Stimulated activated naive CD8-positive, alpha-beta T cell treated with anti-CD3 and anti-CD28 coated beads, Interleukin-15, Interleukin-2, amounts not matched to agents 100 U/mL and 50 U/mL, for 24 hours (primary cell): Measurements from ENCODE around the gene WRNIP1.
"Not testable (repeated sequence)": the region's sequence is repeated elsewhere in the genome, so short reads cannot be mapped to it uniquely, and the experiment has no call there.

Experiments used
- ATAC-seq: fragments of 150-1000 bp; cut with Tn5 transposase; one replicate; pipeline ENCODE4 v1.10.0; 2021
- DNase-seq: peaks from one replicate; pipeline ENCODE4 v3.0.0; 2021

The WRNIP1 gene

GRCh38 chr6:2784930-2785329, 19.7 kb downstream of the WRNIP1 start:
- DNase-seq (no peak), ATAC-seq (no peak)

- ATAC-seq (no peak), DNase-seq (no peak)
Measured at GRCh38 chr6:2786269-2786668, 21.1 kb downstream of the WRNIP1 start.

- DNase-seq (peak; percentile 62), ATAC-seq (peak; percentile 69)
Measured at GRCh38 chr6:2790588-2791449, 25.6 kb downstream of the WRNIP1 start.

GRCh38 chr6:2791450-2791974, 26.3 kb downstream of the WRNIP1 start:
- no peak for DNase-seq
- no peak for ATAC-seq

- DNase-seq (no peak), ATAC-seq (no peak)
Measured at GRCh38 chr6:2792330-2793110, 27.3 kb downstream of the WRNIP1 start.

GRCh38 chr6:2793534-2794151, 28.4 kb downstream of the WRNIP1 start:
- DNase-seq (peak; percentile 32), ATAC-seq (peak; percentile 55)

- DNase-seq (no peak), ATAC-seq (peak; percentile 14)
Measured at GRCh38 chr6:2794171-2794730, 29.1 kb downstream of the WRNIP1 start.

GRCh38 chr6:2795162-2795561, 30.0 kb downstream of the WRNIP1 start:
- no peak for DNase-seq

GRCh38 chr6:2795956-2796355, 30.8 kb downstream of the WRNIP1 start:
- no peak for ATAC-seq
- DNase-seq: no peak

More at GRCh38 chr6:2795162-2795561, 30.0 kb downstream of the WRNIP1 start:
- no peak for ATAC-seq

GRCh38 chr6:2796861-2797260, 31.7 kb downstream of the WRNIP1 start:
- no peak for DNase-seq
- ATAC-seq: no peak

- DNase-seq (no peak), ATAC-seq (no peak)
Measured at GRCh38 chr6:2797564-2798031, 32.4 kb downstream of the WRNIP1 start.

GRCh38 chr6:2798586-2799134, 33.5 kb downstream of the WRNIP1 start:
- DNase-seq (no peak), ATAC-seq (no peak)

GRCh38 chr6:2799936-2800527, 34.8 kb downstream of the WRNIP1 start:
- ATAC-seq: peak; percentile 78
- no peak for DNase-seq

- DNase-seq: no peak
- ATAC-seq: no peak
Measured at GRCh38 chr6:2800552-2801316, 35.5 kb downstream of the WRNIP1 start.

GRCh38 chr6:2801687-2802086, 36.5 kb downstream of the WRNIP1 start:
- not testable (repeated sequence) for DNase-seq, ATAC-seq

- no peak for ATAC-seq
- no peak for DNase-seq
Measured at GRCh38 chr6:2802521-2803060, 37.4 kb downstream of the WRNIP1 start.

GRCh38 chr6:2803731-2804429, 38.7 kb downstream of the WRNIP1 start:
- no peak for DNase-seq
- no peak for ATAC-seq

GRCh38 chr6:2804516-2804915, 39.3 kb downstream of the WRNIP1 start:
- ATAC-seq: no peak
- no peak for DNase-seq

- ATAC-seq: no peak
- no peak for DNase-seq
Measured at GRCh38 chr6:2805031-2805430, 39.8 kb downstream of the WRNIP1 start.

GRCh38 chr6:2806644-2807043, 41.5 kb downstream of the WRNIP1 start:
- ATAC-seq (no peak), DNase-seq (no peak)
